GM12878 (cell line): ENCODE data around the gene SCYGR3. TPM values are rescaled to one million over a fixed set of nuclear protein-coding genes. Genes with fewer than 3 reads are reported as not detected.

Experiments used
- ATAC-seq: fragments of 200-7000 bp; cut with Tn5 transposase; 3 replicates; pipeline ENCODE4 v1.9.1; 2020; ENCODE audit warnings: mild to moderate bottlenecking, moderate library complexity
- BruUV-seq: library from RNA; stranded (reverse); fragments of 400-500 nt; replicated peaks from 2 replicates; lab custom pipeline; 2021; lab: Mats Ljungman, UMichigan
- CTCF ChIA-PET: fragments of 300-600 bp; sonication (Branson Sonifier 250); formaldehyde crosslinking; extraction: SDS; loops from one replicate; lab custom pipeline; 2021; ENCODE audit warnings: inconsistent platforms; lab: Yijun Ruan, JAX
- POLR2A ChIA-PET: fragments of 350-600 bp; formaldehyde crosslinking; extraction: SDS; loops from one replicate; lab custom pipeline; 2021; ENCODE audit warnings: inconsistent platforms; lab: Charles Lee
- RAD21 ChIA-PET: fragments of 300-600 bp; sonication (Branson Sonifier 250); formaldehyde crosslinking; loops from one replicate; lab custom pipeline; 2023; ENCODE audit warnings: antibody characterized with exemption; ENCODE audit not compliant: unreplicated experiment; lab: Charles Lee
- SMC1A ChIA-PET: fragments of 300-600 bp; sonication (Branson Sonifier 250); formaldehyde crosslinking; loops from one replicate; lab custom pipeline; 2023; ENCODE audit not compliant: unreplicated experiment, uncharacterized antibody; lab: Charles Lee
- DNase-seq: peaks from one replicate; pipeline ENCODE4 v3.0.0-alpha.2; 2011; ENCODE audit warnings: low read depth, low spot score
- FAIRE-seq: peaks from 3 replicates; lab custom pipeline; 2011; peaks lifted over from hg19 to GRCh38; lab: Jason Lieb, UNC
- H2AFZ ChIP-seq: 2 replicates; pipeline ENCODE4 v1.6.0; 2011; ENCODE audit warnings: low read depth, low read length, control low read depth; ENCODE audit not compliant: control insufficient read depth
- H3K27ac ChIP-seq: 2 replicates; pipeline ENCODE4 v1.5.1; 2011; ENCODE audit warnings: control low read depth; ENCODE audit not compliant: control insufficient read depth, insufficient read depth
- H3K27me3 ChIP-seq, 2 experiments: replicated peaks in 1 of 2; 2 replicates each; pipeline versions ENCODE4 v1.6.0 to v1.6.1; 2011; ENCODE audit warnings: low read length in 1 of 2; ENCODE audit not compliant: control insufficient read depth in 2 of 2, insufficient read depth in 2 of 2
- H3K36me3 ChIP-seq, 2 experiments: 2 replicates each; pipeline ENCODE4 v1.5.1; 2011; ENCODE audit warnings: low read length in 1 of 2; ENCODE audit not compliant: control insufficient read depth in 2 of 2, insufficient read depth in 2 of 2
- H3K4me1 ChIP-seq: 2 replicates; pipeline ENCODE4 v1.6.1; 2011; ENCODE audit warnings: mild to moderate bottlenecking, low read length, moderate library complexity, mixed read lengths; ENCODE audit not compliant: control insufficient read depth, insufficient read depth
- H3K4me2 ChIP-seq: 2 replicates; pipeline ENCODE4 v1.6.0; 2011; ENCODE audit warnings: control low read depth; ENCODE audit not compliant: control insufficient read depth, insufficient read depth
- H3K4me3 ChIP-seq: fragments of 200-600 bp; sonication (generic); 2 replicates; pipeline ENCODE4 v1.5.1; 2016
- H3K79me2 ChIP-seq: 2 replicates; pipeline ENCODE4 v1.6.0; 2011; ENCODE audit warnings: low read length; ENCODE audit not compliant: control insufficient read depth, insufficient read depth
- H3K9ac ChIP-seq: 2 replicates; pipeline ENCODE4 v1.8.0; 2011; ENCODE audit warnings: low read length, control low read depth, mixed read lengths; ENCODE audit not compliant: control insufficient read depth, insufficient read depth
- H3K9me3 ChIP-seq: replicated peaks from 3 replicates; pipeline ENCODE4 v1.5.1; 2011; ENCODE audit warnings: mild to moderate bottlenecking, low read length; ENCODE audit not compliant: control insufficient read depth, insufficient read depth
- H4K20me1 ChIP-seq: 2 replicates; pipeline ENCODE4 v1.6.0; 2011; ENCODE audit not compliant: control insufficient read depth, insufficient read depth
- BCLAF1 ChIP-seq: fragments of 450-650 bp; IDR thresholded peaks from 2 replicates; pipeline ENCODE4 v1.6.1; 2017; ENCODE audit warnings: antibody characterized with exemption, mild to moderate bottlenecking, moderate library complexity
- EED ChIP-seq: sonication (generic); IDR thresholded peaks from 2 replicates; pipeline ENCODE4 v1.6.1; 2016; ENCODE audit warnings: antibody characterized with exemption, low read depth
- EZH2 ChIP-seq: IDR thresholded peaks from 2 replicates; pipeline ENCODE4 v1.6.1; 2012; ENCODE audit warnings: low read depth, mild to moderate bottlenecking, control low read depth, inconsistent platforms, low read length, borderline replicate concordance; ENCODE audit not compliant: control insufficient read depth
- WGBS: methylation state at CpG from one replicate; pipeline ENCODE4 v1.1.6; 2016; ENCODE audit warnings: low lambda C conversion rate; ENCODE audit not compliant: insufficient replicate concordance, insufficient coverage; ENCODE audit errors: missing lambda C conversion rate; 5-methylcytosine and 5-hydroxymethylcytosine counted together
- in situ Hi-C: fragments of 300-500 bp; cut with MboI; formaldehyde crosslinking; loops from 9 replicates; pipeline ENCODE4 v1.14.3; 2018; ENCODE audit warnings: mixed read lengths
- intact Hi-C: fragments of 100-400 bp; cut with micrococcal nuclease; formaldehyde crosslinking; loops from one replicate; pipeline ENCODE4 v1.14.2; 2022; ENCODE audit not compliant: unreplicated experiment
- polyA plus RNA-seq, 11 experiments: library from polyadenylated mRNA; depleted of rRNA in 4 of 11; unstranded in 6 of 11; stranded (reverse) in 5 of 11; fragments of >200 nt; fragmentation: Nextera tagmentation in 4 of 11; fragmentation: Illumina TruSeq in 1 of 11; extraction: Ambion mirVana in 4 of 11; extraction: Trizol in 1 of 11; gene quantifications; 1 replicate in 1 of 11; 2 replicates in 10 of 11; pipeline versions ENCODE4 v1.2.1 to v1.2.3, GENCODE V29; 2011 to 2016; ENCODE audit warnings: inconsistent platforms in 2 of 11, missing spikeins in 2 of 11, low read depth in 1 of 11
- total RNA-seq, 4 experiments: library from RNA; depleted of rRNA in 3 of 4; stranded (reverse); fragments of >200 nt in 3 of 4; fragmentation: Illumina TruSeq in 1 of 4; extraction: Trizol in 1 of 4; gene quantifications; 2 replicates each; pipeline versions ENCODE4 v1.2.1 to v1.2.3, GENCODE V29; 2013 to 2021

Gene SCYGR3
- total and polyA plus RNA-seq, 10 of the 15 experiments (the other 5 are each of a cell fraction or from before 2014, with no cell fraction given): not detected

GRCh38 chr2:227661025-227661649, 46.5 kb upstream of the SCYGR3 start:
- POLR2A ChIA-PET: no interaction called here
- FAIRE-seq (no peak), DNase-seq (no peak), ATAC-seq (no peak)
- no peaks in the 10 kb centered on the region for H3K4me1 ChIP-seq
- TF ChIP-seq EED (no peak), EZH2 (no peak), BCLAF1 (no peak)
- intact Hi-C loops (no loop called here), in situ Hi-C loops (loop anchor here (5.0 kb wide), 2 partner anchors 106 to 221 kb away; no protein-coding TSS in a partner anchor)
- BruUV-seq: no TSS peak
- RAD21 ChIA-PET: no interaction called here
- 12% methylated on average over 7 of the region's 7 CpGs for WGBS
- no peaks in the 10 kb centered on the region for H4K20me1 ChIP-seq
- H3K4me3 ChIP-seq: no peak overlapping the region
- H3K27ac ChIP-seq: no peak overlapping the region
- no peaks in the 10 kb centered on the region for H3K36me3 ChIP-seq
- SMC1A ChIA-PET: interaction anchor here (1.2 kb wide), 1 partner anchor 105 kb away, joined by 3 read pairs; no protein-coding TSS in a partner anchor
- no peak overlapping the region for H2AFZ ChIP-seq
- H3K4me2 ChIP-seq: no peak overlapping the region
- H3K79me2 ChIP-seq: no peaks in the 10 kb centered on the region
- no peaks in the 10 kb centered on the region for H3K9me3 ChIP-seq
- CTCF ChIA-PET: interaction anchor here (4.0 to 5.4 kb wide), 2 partner anchors 107 to 255 kb away, joined by 49 to 134 read pairs; no protein-coding TSS in a partner anchor
- H3K27me3 ChIP-seq: no peaks in the 10 kb centered on the region
- H3K9ac ChIP-seq: no peak overlapping the region
